WTC11 (cell line): Measurements from ENCODE around the gene TNFRSF13B. TPM values are rescaled to one million over a fixed set of nuclear protein-coding genes. Genes with fewer than 3 reads are reported as not detected.
A peak's percentile ranks its signal among the peaks of the same experiment; 100 is the strongest.

ENCODE experiments used
- ATAC-seq: fragments of 200-7000 bp; cut with Tn5 transposase; 2 replicates; pipeline ENCODE4 v1.10.0; 2021; ENCODE audit warnings: mild to moderate bottlenecking, moderate library complexity
- CTCF ChIA-PET: fragments of 300-600 bp; sonication (Branson Sonifier 250); formaldehyde crosslinking; loops from one replicate; lab custom pipeline; 2021; ENCODE audit warnings: antibody characterized with exemption; lab: Charles Lee
- POLR2A ChIA-PET: fragments of 350-600 bp; sonication (Branson Sonifier 250); formaldehyde crosslinking; loops from one replicate; lab custom pipeline; 2021; ENCODE audit warnings: antibody characterized with exemption; lab: Charles Lee
- DNase-seq: peaks from one replicate; pipeline ENCODE4 v3.0.0; 2021; ENCODE audit warnings: low spot score
- H3K27ac Mint-ChIP-seq: 2 replicates; pipeline ENCODE4 v1.8.0; 2021; ENCODE audit warnings: mixed read lengths
- H3K27me3 Mint-ChIP-seq: 2 replicates; pipeline ENCODE4 v1.8.0; 2021; ENCODE audit warnings: low read depth, mild to moderate bottlenecking, moderate library complexity, mixed read lengths
- H3K36me3 Mint-ChIP-seq: 2 replicates; pipeline ENCODE4 v1.8.0; 2021; ENCODE audit warnings: mixed read lengths
- H3K4me1 Mint-ChIP-seq: 2 replicates; pipeline ENCODE4 v1.8.0; 2022; ENCODE audit warnings: mixed read lengths
- H3K4me3 Mint-ChIP-seq: 2 replicates; pipeline ENCODE4 v1.8.0; 2021; ENCODE audit warnings: mild to moderate bottlenecking, moderate library complexity, mixed read lengths
- H3K9me3 Mint-ChIP-seq: 2 replicates; pipeline ENCODE4 v1.8.0; 2021; ENCODE audit warnings: mixed read lengths
- ELF4 ChIP-seq: sonication (generic); formaldehyde crosslinking; IDR thresholded peaks from 2 replicates; pipeline ENCODE4 v1.8.1; 2022; ENCODE audit warnings: low read depth, mild to moderate bottlenecking, moderate library complexity, missing genetic modification reagents
- GRHL2 ChIP-seq: fragments of 250-450 bp; sonication (Bioruptor Pico); IDR thresholded peaks from 2 replicates; pipeline ENCODE4 v1.8.0; 2022; ENCODE audit warnings: mild to moderate bottlenecking, moderate library complexity; ENCODE audit not compliant: insufficient replicate concordance, severe bottlenecking
- NFE2L1 ChIP-seq: sonication (generic); formaldehyde crosslinking; IDR thresholded peaks from 2 replicates; pipeline ENCODE4 v1.8.1; 2023; ENCODE audit warnings: missing genetic modification reagents
- RORB ChIP-seq: fragments of 250-450 bp; sonication (Bioruptor Pico); IDR thresholded peaks from 2 replicates; pipeline ENCODE4 v1.9.0; 2021; ENCODE audit warnings: mild to moderate bottlenecking
- ZBTB21 ChIP-seq: sonication (generic); formaldehyde crosslinking; IDR thresholded peaks from 2 replicates; pipeline ENCODE4 v1.8.1; 2023; ENCODE audit warnings: mild to moderate bottlenecking, missing genetic modification reagents, borderline replicate concordance
- ZNF416 ChIP-seq: fragments of 250-450 bp; sonication (Bioruptor Pico); IDR thresholded peaks from 2 replicates; pipeline ENCODE4 v1.9.0; 2021; ENCODE audit warnings: mild to moderate bottlenecking, inconsistent platforms
- total RNA-seq: library from RNA; stranded (reverse); gene quantifications from 3 replicates; pipeline ENCODE4 v1.2.3, GENCODE V29; 2021
- TF ChIP-seq, protein P1 (sequence below): fragments of 250-450 bp; sonication (Bioruptor Pico); IDR thresholded peaks from 2 replicates; pipeline ENCODE4 v1.9.0; 2021; ENCODE audit warnings: mild to moderate bottlenecking
- TF ChIP-seq, protein P2 (sequence below): fragments of 200-600 bp; IDR thresholded peaks from 2 replicates; pipeline ENCODE4 v1.8.0; 2022; ENCODE audit warnings: antibody characterized with exemption
- TF ChIP-seq, protein P3 (sequence below): fragments of 250-450 bp; sonication (Bioruptor Pico); IDR thresholded peaks from 2 replicates; pipeline ENCODE4 v1.9.0; 2021; ENCODE audit warnings: moderate library complexity, mild to moderate bottlenecking, inconsistent platforms, borderline replicate concordance
- TF ChIP-seq, protein P4 (sequence below): sonication (generic); formaldehyde crosslinking; IDR thresholded peaks from 2 replicates; pipeline ENCODE4 v1.8.0; 2023; ENCODE audit warnings: mild to moderate bottlenecking, missing genetic modification reagents
- TF ChIP-seq, protein P5 (sequence below): sonication (generic); formaldehyde crosslinking; IDR thresholded peaks from 2 replicates; pipeline ENCODE4 v1.8.0; 2023; ENCODE audit warnings: missing genetic modification reagents

TNFRSF13B gene
- total RNA-seq, 1 experiment from 2014 or later: not detected

DNA sequence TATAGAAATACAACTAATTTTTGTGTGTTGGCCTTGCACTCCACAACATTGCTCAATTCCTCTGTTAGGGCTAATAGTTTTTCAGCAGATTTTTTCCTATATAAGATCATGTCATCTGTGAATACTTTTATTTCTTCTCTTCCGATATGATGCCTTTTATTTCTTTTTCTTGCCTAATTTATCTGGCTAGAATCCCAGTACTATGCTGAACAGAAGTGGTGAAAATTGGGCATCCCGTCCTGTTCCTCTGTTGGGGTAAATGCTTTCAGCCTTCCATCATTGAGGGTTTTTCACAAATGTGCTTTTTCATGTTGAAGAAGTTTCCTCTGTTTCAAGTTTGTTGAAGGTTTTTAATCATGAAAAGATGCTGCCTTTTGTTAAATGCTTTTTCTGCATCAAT, 22.7 kb upstream of the TNFRSF13B start (continued):
- TF ChIP-seq, protein P1, sequence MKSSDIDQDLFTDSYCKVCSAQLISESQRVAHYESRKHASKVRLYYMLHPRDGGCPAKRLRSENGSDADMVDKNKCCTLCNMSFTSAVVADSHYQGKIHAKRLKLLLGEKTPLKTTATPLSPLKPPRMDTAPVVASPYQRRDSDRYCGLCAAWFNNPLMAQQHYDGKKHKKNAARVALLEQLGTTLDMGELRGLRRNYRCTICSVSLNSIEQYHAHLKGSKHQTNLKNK (CRISPR knock-in tag): no peak

DNA sequence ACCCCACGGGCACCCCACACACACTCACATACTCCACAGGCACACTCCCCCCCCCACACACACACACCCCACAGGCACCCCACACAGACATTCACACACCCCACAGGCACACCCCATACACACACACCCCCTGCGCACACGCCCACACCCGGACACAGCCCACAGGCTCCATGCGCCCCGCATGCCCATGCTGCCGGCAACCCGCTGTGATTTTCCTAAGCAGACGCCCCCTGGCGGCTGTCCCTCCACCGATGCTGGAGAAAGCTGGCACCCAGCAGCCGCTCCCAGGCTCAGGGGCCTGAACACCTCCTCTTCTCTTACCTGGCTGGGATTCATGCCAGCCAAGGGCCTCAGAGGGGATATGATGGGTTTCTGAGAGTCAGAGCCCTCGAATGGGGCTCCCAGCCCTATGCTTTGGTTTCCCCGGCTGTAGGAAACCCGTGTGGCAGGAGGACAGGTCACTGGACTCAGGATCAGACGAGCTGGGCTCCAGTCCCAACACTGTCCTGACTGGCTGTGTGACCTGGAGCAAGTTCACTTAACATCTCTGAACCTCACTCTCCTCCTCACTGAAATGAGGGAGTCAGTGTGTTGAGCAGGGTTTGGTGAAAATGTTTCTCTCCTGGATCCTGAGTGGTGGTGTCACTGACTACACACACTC, 19.6 kb upstream of the TNFRSF13B start:
- Mint-ChIP-seq H3K4me1 (no peaks in the 10 kb centered on the region), H3K9me3 (peaks cover 4% of the 10 kb centered on the region), H3K27me3 (no peaks in the 10 kb centered on the region), H3K27ac (no peak overlapping the region), H3K36me3 (no peaks in the 10 kb centered on the region), H3K4me3 (no peak overlapping the region)
- peak; percentile 83 for DNase-seq
- TF ChIP-seq, protein P2, sequence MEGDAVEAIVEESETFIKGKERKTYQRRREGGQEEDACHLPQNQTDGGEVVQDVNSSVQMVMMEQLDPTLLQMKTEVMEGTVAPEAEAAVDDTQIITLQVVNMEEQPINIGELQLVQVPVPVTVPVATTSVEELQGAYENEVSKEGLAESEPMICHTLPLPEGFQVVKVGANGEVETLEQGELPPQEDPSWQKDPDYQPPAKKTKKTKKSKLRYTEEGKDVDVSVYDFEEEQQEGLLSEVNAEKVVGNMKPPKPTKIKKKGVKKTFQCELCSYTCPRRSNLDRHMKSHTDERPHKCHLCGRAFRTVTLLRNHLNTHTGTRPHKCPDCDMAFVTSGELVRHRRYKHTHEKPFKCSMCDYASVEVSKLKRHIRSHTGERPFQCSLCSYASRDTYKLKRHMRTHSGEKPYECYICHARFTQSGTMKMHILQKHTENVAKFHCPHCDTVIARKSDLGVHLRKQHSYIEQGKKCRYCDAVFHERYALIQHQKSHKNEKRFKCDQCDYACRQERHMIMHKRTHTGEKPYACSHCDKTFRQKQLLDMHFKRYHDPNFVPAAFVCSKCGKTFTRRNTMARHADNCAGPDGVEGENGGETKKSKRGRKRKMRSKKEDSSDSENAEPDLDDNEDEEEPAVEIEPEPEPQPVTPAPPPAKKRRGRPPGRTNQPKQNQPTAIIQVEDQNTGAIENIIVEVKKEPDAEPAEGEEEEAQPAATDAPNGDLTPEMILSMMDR: peak; percentile 79
- TF ChIP-seq, protein P3, sequence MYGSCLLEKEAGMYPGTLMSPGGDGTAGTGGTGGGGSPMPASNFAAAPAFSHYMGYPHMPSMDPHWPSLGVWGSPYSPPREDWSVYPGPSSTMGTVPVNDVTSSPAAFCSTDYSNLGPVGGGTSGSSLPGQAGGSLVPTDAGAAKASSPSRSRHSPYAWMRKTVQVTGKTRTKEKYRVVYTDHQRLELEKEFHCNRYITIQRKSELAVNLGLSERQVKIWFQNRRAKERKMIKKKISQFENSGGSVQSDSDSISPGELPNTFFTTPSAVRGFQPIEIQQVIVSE (CRISPR knock-in tag): no peak
- CTCF ChIA-PET: interaction anchor here (0.6 to 2.7 kb wide), 49 partner anchors 9 to 821 kb away, joined by 3 to 17 read pairs (median 4); no protein-coding TSS in a partner anchor
- ATAC-seq: peak; percentile 84
- POLR2A ChIA-PET: no interaction called here

DNA sequence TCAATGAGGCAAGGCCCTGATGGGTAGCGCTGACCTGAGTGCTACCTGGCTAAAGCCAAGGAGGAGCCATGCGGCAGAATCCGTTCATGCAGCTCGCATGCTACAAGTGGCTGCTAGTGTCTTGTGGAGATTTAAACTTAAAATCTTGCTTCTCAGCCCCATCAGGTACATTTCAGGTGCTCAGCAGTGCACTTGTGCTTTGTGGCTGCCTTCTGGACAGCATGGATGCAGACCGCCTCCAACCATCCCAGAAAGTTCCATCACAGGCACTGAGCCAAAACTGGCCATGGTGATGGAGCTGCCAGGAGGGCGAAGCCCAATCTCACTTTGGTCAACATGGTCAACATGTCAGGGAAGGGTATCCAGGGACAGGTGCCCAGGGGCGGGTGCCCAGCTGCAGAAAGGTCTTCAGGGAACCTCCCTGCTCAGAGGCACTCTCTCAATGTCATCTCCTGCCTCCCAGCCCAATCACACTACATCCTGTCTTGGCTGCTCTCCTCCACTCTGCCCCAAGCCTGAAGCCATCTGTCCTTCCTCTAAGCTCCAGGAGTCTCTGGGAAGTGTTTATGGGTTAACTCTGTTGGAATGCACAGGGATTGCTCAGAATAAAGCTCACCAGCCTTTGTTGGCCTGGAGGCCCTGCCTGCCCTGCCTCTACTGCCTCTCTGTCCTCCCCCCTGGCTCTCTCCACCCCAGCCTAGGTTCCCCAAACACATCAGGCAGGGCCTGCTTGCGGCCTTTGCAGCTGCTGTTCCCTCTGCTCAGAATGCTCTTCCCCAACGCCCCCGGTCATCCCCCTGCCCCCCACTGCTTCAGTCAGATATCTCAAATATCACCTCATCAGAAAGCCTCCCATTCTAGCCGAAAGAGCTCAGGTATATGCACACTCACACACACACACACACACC, 18.3 kb upstream of the TNFRSF13B start:
- Mint-ChIP-seq H3K4me3 (no peak overlapping the region), H3K27ac (no peak overlapping the region), H3K36me3 (no peaks in the 10 kb centered on the region), H3K27me3 (no peaks in the 10 kb centered on the region)
- no peak for ATAC-seq
- CTCF ChIA-PET: interaction anchor here (2.0 to 2.7 kb wide), 2 partner anchors 50 to 74 kb away, joined by 6 to 17 read pairs; no protein-coding TSS in a partner anchor
- TF ChIP-seq, protein P4, sequence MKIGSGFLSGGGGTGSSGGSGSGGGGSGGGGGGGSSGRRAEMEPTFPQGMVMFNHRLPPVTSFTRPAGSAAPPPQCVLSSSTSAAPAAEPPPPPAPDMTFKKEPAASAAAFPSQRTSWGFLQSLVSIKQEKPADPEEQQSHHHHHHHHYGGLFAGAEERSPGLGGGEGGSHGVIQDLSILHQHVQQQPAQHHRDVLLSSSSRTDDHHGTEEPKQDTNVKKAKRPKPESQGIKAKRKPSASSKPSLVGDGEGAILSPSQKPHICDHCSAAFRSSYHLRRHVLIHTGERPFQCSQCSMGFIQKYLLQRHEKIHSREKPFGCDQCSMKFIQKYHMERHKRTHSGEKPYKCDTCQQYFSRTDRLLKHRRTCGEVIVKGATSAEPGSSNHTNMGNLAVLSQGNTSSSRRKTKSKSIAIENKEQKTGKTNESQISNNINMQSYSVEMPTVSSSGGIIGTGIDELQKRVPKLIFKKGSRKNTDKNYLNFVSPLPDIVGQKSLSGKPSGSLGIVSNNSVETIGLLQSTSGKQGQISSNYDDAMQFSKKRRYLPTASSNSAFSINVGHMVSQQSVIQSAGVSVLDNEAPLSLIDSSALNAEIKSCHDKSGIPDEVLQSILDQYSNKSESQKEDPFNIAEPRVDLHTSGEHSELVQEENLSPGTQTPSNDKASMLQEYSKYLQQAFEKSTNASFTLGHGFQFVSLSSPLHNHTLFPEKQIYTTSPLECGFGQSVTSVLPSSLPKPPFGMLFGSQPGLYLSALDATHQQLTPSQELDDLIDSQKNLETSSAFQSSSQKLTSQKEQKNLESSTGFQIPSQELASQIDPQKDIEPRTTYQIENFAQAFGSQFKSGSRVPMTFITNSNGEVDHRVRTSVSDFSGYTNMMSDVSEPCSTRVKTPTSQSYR (CRISPR knock-in tag): no peak
- TF ChIP-seq ZNF416 (CRISPR knock-in tag) (no peak), RORB (CRISPR knock-in tag) (no peak), ZBTB21 (CRISPR knock-in tag) (no peak), GRHL2 (CRISPR knock-in tag) (no peak), ELF4 (CRISPR knock-in tag) (no peak), NFE2L1 (CRISPR knock-in tag) (no peak)
- TF ChIP-seq, protein P5, sequence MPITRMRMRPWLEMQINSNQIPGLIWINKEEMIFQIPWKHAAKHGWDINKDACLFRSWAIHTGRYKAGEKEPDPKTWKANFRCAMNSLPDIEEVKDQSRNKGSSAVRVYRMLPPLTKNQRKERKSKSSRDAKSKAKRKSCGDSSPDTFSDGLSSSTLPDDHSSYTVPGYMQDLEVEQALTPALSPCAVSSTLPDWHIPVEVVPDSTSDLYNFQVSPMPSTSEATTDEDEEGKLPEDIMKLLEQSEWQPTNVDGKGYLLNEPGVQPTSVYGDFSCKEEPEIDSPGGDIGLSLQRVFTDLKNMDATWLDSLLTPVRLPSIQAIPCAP: no peak
- TF ChIP-seq, all 79 proteins: peak for 0
- H3K9me3 Mint-ChIP-seq: peaks cover 4% of the 10 kb centered on the region
- POLR2A ChIA-PET: no interaction called here
- no peaks in the 10 kb centered on the region for H3K4me1 Mint-ChIP-seq
- no peak for DNase-seq
